Measurements from ENCODE around the gene HMGB4.

HMGB4 gene

GRCh38 chr1:33848205-33848937 lies 15.5 kb upstream of the HMGB4 start:
- no peak for DNase-seq (ENCODE audit: low read depth)

DNA sequence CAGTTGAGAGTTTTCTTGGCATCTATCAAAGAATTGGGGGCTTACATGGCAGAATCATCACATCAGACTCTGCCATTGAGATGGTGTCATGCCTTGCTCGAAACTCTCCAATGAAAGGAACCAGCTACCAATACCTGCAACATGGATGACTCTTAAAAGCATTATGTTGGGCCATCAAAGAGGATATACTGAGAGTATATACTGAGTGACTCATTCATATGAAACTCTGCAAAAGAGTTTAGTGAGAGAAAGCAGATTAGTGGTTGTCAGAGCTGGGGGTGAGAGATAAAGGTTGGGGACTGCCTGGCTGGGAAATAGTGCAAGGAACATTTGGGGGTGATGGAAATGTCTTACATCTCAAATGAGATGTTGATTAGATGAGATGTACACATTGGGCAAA lies 14.7 kb upstream of the HMGB4 start:
- DNase-seq (ENCODE audit: low read depth) = no peak

DNA sequence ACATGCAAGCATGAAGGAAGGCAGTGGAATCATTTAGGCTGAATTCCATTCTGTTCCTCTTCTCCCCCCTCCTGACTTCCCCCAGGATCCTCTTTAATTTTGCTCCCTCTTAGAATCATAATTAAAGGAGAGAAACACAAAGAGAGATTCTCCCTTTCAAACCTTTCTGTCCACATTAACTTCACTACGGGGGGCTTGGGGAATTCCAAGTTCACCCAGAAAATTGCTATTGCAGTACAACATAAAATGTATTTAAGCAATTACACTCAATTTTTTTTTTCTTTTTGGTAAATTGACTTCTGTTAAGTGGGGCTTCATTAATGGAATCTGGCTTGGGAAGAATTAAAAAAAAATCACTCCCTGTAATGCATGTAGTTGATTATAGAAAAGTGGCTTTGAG lies 13.4 kb upstream of the HMGB4 start:
- no peak for DNase-seq (ENCODE audit: low read depth)

GRCh38 chr1:33852711-33853110 lies 11.2 kb upstream of the HMGB4 start:
- no peak for DNase-seq (ENCODE audit: low read depth)

- no peak for DNase-seq (ENCODE audit: low read depth)
Observed at GRCh38 chr1:33853431-33853830, 10.4 kb upstream of the HMGB4 start.

- DNase-seq (ENCODE audit: low read depth) = no peak
Observed at GRCh38 chr1:33854091-33854490, 9.8 kb upstream of the HMGB4 start.

- DNase-seq (ENCODE audit: low read depth) = no peak
Observed at GRCh38 chr1:33860671-33861070, 3.2 kb upstream of the HMGB4 start.

- DNase-seq (ENCODE audit: low read depth) = no peak
Observed at GRCh38 chr1:33864460-33865389, 846 bp downstream of the HMGB4 start.

DNA sequence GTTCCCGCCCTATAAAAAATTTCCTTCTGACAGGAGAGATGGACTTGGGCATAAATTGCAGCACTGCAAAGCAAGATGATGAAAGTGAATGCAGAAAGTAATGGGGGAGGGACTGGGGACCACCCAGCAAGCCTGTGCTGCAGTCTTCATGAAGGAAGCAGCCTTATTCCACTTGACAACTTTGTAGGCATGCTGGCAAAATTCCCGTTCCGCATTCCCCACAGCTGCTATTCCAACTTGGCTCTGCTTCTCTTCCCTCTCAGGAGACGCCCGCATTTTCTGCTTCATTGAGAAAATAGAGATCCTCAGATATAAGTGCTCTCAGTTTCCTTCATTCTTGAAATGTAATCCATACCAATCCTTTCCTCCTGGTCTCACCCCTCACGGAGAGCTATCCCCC lies 2.4 kb downstream of the HMGB4 start:
- DNase-seq (ENCODE audit: low read depth) = no peak

DNA sequence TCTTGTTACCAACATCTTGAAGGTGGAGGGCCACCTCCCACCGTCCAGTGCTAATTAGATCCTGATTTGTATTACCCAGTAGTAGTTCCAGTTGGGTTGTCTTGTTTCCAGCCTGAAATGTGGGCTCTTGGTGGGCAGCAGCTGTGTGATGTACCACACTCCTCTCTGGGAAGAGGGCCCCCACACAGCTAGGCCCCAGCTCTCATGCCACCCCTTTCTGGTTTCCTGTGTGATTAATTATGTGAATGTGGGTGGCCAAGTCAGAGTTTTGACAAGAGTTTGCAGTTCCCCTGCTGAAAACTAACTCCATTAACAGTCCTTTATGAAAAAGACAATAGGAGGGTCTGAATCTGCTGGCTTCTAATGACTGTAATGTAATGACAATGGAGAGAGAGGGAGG lies 3.8 kb downstream of the HMGB4 start:
- DNase-seq (ENCODE audit: low read depth) = no peak

- no peak for DNase-seq (ENCODE audit: low read depth)
Observed at GRCh38 chr1:33872275-33872674, 8.4 kb downstream of the HMGB4 start.

DNA sequence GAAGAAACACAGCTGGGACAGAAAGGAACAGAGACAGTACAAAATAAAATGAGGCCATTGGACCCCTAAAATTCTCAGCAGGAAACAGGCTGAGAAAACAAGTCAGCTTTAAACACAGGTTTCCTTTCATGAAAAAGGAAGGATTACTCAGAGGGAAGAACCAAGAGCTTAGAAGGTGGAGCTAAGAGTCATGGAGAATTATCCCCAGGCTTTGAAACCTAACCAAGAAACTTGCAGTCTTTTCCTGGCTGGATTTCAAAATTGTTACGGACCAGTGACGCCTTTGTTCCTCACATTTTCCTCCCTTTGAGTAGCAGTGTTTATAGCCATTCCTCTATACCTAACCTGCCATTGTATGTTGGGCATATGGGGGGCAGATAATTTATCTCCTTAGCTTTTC lies 8.8 kb downstream of the HMGB4 start:
- no peak for DNase-seq (ENCODE audit: low read depth)

- DNase-seq (ENCODE audit: low read depth) = no peak
Observed at GRCh38 chr1:33874636-33875035, 10.8 kb downstream of the HMGB4 start.

DNA sequence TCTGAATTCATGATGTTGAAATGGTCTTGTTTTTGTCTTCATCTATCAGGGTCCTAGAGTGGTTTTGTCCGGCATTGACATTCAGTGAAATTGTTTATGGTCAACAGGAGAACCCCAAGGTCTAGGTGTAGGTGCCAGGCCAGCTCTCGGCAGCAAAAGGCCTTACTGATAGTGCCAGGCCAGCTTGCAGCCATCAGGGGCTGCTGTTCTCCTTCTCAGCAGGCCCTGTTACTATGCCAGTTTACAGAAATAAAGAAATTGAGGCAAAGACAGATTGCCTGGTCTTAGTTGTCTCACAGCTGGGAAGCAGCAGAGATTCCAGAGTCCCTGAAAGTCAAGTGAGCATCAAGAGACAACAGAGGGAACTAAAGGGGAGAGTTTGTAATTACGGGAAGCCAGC lies 12.0 kb downstream of the HMGB4 start:
- no peak for DNase-seq (ENCODE audit: low read depth)

- DNase-seq (ENCODE audit: low read depth) = no peak
Observed at GRCh38 chr1:33876970-33877650, 13.2 kb downstream of the HMGB4 start.

DNA sequence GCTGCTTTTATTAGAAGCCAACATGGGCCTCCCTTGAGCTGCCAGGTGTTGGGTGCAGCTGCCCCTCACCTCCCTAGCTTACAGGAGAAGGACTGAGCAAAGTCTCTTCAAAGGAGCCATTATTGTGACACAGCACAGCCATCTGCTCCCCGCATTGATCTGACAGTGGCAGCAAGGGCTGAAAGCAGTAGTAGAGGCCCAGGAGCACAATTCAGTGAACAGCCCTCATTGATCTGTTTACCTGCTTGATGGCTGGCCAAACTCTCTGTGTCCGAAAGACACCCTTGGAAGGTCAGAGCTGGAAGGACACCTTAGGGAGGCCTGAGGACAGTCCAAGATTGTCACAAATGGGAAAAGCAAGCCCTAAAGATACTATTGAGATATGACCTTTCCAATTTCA lies 14.5 kb downstream of the HMGB4 start:
- DNase-seq (ENCODE audit: low read depth) = no peak

DNA sequence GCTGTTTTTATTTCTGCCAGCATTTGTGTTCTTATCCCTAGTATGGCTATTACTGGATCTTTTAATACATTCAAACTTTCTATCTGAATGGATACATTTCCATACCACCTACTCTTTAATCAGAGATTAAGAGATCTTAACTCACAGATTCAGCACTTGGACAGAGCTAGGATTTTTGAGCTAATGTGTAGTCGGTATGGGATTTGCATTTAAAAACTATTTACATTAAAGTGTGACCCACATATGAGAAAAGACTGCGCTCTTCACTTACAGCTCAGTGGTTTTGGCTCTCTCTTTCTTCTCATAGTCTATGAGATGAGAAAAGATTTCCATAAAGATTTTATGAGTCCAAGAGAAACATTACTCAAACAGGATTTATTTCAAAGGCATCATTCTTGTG lies 16.4 kb downstream of the HMGB4 start:
- no peak for DNase-seq (ENCODE audit: low read depth)

DNA sequence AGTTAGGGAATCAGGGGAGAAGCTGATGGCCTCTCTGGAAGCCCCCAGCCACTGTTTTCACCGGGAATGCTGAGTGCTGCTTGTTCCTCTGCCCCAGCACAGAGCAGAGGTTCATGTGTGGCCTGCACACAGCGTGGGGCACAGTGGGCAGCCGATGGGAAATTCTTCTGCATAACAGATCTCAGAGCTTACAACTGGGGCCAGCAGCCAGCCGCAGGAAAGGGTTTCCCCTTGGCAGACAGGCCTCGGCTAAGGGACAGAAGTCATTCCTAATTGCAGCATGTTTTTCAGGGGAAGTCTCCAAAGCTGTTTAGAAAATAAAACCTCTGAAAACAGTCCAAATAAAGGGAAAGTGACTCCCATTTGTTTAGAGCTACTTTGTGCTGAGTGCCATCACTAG lies 22.6 kb downstream of the HMGB4 start:
- DNase-seq (ENCODE audit: low read depth) = no peak

GRCh38 chr1:33893147-33893830 lies 29.4 kb downstream of the HMGB4 start:
- DNase-seq (ENCODE audit: low read depth) = no peak

- DNase-seq (ENCODE audit: low read depth) = no peak
Observed at GRCh38 chr1:33895396-33895795, 31.5 kb downstream of the HMGB4 start.

- no peak for DNase-seq (ENCODE audit: low read depth)
Observed at GRCh38 chr1:33895976-33896375, 32.1 kb downstream of the HMGB4 start.

GRCh38 chr1:33897092-33897725 lies 33.3 kb downstream of the HMGB4 start:
- no peak for DNase-seq (ENCODE audit: low read depth)

Data from stimulated activated CD4-positive, alpha-beta T cell treated with anti-CD3 and anti-CD28 coated beads, Interleukin-2, amount 100 ng/mL, for 4 hours (primary cell).